Measurements from ENCODE around the gene ONECUT3. TPM values are rescaled to one million over a fixed set of nuclear protein-coding genes. Genes with fewer than 3 reads are reported as not detected.

ONECUT3 gene
- total and polyA plus RNA-seq, 9 of the 15 experiments (the other 6 are each of a cell fraction or from before 2014, with no cell fraction given) = not detected

GRCh38 chr19:1826557-1827521 lies 73.5 kb downstream of the ONECUT3 start (continued):
- peak; percentile 52; the same call in 1 of the 2 replicates for TF ChIP-seq EP400 (IDR thresholded peaks at IDR 0.05)
- no peak for TF ChIP-seq RAD51 (IDR thresholded peaks at IDR 0.05; ENCODE audit: borderline replicate concordance, low read depth)
- 0 out of 2 replicates have a peak, but pooled peaks have one; percentile 2 for TF ChIP-seq MTA1 (IDR thresholded peaks at IDR 0.05; ENCODE audit: borderline replicate concordance)
- TF ChIP-seq NBN (IDR thresholded peaks at IDR 0.05; ENCODE audit: low read depth) = 0 out of 2 replicates have a peak, but pooled peaks have one; percentile 5
- no peak for TF ChIP-seq USF1 (CRISPR knock-in tag; IDR thresholded peaks at IDR 0.05)
- peak; percentile 70 for TF ChIP-seq L3MBTL2 (IDR thresholded peaks at IDR 0.05)
- TF ChIP-seq SRF (CRISPR knock-in tag; IDR thresholded peaks at IDR 0.05) = 0 out of 4 replicates have a peak, but pooled peaks of 1 of the 2 experiments have one; percentile 25
- TF ChIP-seq STAG1 (CRISPR knock-in tag; IDR thresholded peaks at IDR 0.05; ENCODE audit: borderline replicate concordance) = no peak
- peak; percentile 53 for TF ChIP-seq SMAD4 (CRISPR knock-in tag; conservative IDR thresholded peaks at IDR 0.05)
- no peak for TF ChIP-seq TAF7 (tag; IDR thresholded peaks at IDR 0.05)
- TF ChIP-seq HNRNPK (IDR thresholded peaks at IDR 0.05; ENCODE audit: low read depth, low read length, poor library complexity, severe bottlenecking) = peak; percentile 83
- TF ChIP-seq ZNF395 (CRISPR knock-in tag; IDR thresholded peaks at IDR 0.05) = no peak
- 0 out of 2 replicates have a peak, but pooled peaks have one; percentile 41 for TF ChIP-seq SUPT5H (IDR thresholded peaks at IDR 0.05)
